ENCODE data around the gene IRX5. TPM values are rescaled to one million over a fixed set of nuclear protein-coding genes. Genes with fewer than 3 reads are reported as not detected.

IRX5 gene
- total RNA-seq, 1 experiment from 2014 or later: 21.8 TPM

DNA sequence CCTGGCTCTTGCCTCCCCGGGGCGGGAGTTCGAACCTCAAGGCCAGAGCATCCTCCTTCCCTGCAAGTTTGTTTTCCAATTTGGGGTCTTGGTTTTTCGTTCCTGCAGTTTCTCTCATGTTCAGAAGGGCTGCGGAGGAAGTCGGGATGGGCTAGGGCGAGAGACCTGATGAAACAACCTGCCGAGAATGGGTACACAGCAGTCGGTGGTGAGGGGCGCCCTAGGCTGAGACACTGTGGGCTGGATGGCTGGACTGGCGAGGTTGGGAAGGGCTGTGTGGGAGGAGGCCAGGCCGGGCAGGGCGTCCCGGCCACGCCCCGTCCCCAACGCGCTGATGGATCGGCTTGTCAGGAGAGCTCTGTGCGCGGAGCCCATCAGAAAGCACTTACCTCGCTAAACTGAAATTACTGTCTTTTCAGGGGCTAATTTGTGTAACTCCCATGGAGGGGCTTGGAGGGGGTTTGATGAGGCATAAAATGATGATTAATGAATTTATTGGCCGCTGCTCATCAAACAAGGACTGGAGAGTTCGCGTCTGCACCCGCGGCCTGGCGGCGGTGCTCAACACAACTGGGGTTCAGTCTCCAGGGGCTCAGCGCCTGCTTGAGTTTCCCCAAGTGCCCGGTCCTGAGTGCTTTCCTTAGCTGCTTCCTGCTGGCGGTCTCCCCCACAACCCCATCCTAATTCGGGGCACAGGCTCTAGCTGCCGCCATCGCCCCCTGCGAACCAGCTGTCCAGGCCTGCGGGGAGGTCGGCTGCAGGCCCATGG, 9.0 kb downstream of the IRX5 start:
- in situ Hi-C loops (cut with HindIII; ENCODE audit: low pct_unique_long_range_greater_than_20kb, low sequenced_read_pairs): no loop called here
- DNase-seq (ENCODE audit: low read depth): no peak

- no peak for DNase-seq (ENCODE audit: low read depth)
- in situ Hi-C loops (cut with HindIII; ENCODE audit: low pct_unique_long_range_greater_than_20kb, low sequenced_read_pairs): no loop called here
Observed at GRCh38 chr16:54940279-54940604, 9.6 kb downstream of the IRX5 start.

GRCh38 chr16:54942353-54942943, 11.8 kb downstream of the IRX5 start:
- no peak for DNase-seq (ENCODE audit: low read depth)
- in situ Hi-C loops (cut with HindIII; ENCODE audit: low pct_unique_long_range_greater_than_20kb, low sequenced_read_pairs): no loop called here

DNA sequence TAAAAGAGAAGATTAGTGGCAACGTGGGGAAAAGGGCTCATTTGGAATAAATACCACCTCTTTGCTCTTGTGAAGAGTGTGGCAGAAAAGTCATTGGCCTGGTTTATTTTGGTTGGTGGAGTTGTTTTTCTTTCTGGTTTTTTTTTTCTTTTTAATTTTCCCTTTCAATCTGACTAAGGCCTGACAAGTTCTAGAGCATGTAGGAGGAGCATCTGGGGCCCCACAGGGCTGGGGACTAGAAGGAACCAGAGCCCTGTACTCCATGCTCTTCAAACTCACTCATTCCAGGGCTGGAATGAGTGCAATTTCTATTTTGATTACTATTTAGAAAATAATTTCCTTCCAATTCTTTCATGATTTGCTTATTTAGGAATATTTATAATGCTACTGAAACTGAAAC, 13.3 kb downstream of the IRX5 start:
- in situ Hi-C loops (cut with HindIII; ENCODE audit: low pct_unique_long_range_greater_than_20kb, low sequenced_read_pairs): no loop called here
- DNase-seq (ENCODE audit: low read depth): no peak

- DNase-seq (ENCODE audit: low read depth): no peak
- in situ Hi-C loops (cut with HindIII; ENCODE audit: low pct_unique_long_range_greater_than_20kb, low sequenced_read_pairs): no loop called here
Observed at GRCh38 chr16:54945063-54945462, 14.4 kb downstream of the IRX5 start.

DNA sequence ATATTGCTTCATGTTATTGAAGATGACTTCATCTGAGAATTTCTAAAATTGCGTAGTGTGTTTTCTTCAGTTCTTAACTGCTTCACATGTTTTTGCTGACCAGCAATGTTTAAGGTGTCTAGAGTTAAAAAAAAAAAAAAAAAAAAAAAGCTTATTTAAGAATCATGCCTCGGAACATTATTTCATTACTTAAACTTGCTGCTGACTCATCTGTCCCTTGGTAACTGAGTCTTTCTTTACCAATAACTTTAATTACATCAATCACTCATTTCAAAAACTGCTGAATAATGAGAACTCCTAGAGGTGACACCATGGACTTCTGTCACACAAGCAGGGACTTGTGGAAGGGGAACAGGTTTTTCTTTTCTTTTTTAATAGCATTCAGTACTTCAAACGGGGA, 16.2 kb downstream of the IRX5 start:
- in situ Hi-C loops (cut with HindIII; ENCODE audit: low pct_unique_long_range_greater_than_20kb, low sequenced_read_pairs): no loop called here
- DNase-seq (ENCODE audit: low read depth): no peak

DNA sequence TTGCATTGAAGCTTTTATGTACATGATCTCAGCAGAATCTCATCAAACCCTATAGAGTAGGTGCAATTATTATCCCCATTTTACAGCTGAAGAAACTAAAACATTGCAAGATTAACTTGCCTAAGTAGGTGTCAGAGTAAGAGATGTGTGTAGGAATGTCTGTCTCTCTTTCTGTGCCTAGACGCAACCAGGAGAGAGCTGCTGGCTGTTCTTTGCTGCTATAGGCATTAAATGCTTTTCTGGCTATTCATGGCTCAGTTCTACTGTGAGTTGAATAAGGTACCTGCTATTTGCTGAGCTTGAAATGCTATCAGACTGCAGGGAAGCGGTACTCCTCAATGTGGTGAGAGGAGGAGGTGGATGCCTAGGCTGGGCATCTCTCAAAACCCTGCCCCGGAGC, 17.0 kb downstream of the IRX5 start:
- in situ Hi-C loops (cut with HindIII; ENCODE audit: low pct_unique_long_range_greater_than_20kb, low sequenced_read_pairs): no loop called here
- no peak for DNase-seq (ENCODE audit: low read depth)

- in situ Hi-C loops (cut with HindIII; ENCODE audit: low pct_unique_long_range_greater_than_20kb, low sequenced_read_pairs): no loop called here
- DNase-seq (ENCODE audit: low read depth): no peak
Observed at GRCh38 chr16:54952195-54952594, 21.5 kb downstream of the IRX5 start.

DNA sequence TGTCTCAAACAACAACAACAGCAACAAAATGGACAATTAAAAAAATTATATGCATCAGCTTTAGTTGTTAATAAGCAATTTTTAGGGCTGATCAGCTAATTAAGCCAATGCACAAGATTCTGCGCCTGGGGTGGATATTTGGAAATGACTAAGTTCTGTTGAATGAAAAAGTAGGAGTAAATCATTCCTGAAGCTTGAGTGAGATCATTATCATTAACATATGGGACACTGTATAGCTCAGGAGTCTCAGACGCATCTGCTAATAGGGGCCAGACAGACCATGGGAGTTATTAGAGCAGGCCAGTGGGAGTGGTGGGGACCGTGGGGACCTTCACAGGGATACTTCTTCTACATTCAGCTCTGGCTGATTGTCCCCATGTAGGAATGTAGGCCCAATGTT, 22.8 kb downstream of the IRX5 start:
- in situ Hi-C loops (cut with HindIII; ENCODE audit: low pct_unique_long_range_greater_than_20kb, low sequenced_read_pairs): no loop called here
- no peak for DNase-seq (ENCODE audit: low read depth)

- DNase-seq (ENCODE audit: low read depth): no peak
- in situ Hi-C loops (cut with HindIII; ENCODE audit: low pct_unique_long_range_greater_than_20kb, low sequenced_read_pairs): no loop called here
Observed at GRCh38 chr16:54954220-54954619, 23.6 kb downstream of the IRX5 start.

DNA sequence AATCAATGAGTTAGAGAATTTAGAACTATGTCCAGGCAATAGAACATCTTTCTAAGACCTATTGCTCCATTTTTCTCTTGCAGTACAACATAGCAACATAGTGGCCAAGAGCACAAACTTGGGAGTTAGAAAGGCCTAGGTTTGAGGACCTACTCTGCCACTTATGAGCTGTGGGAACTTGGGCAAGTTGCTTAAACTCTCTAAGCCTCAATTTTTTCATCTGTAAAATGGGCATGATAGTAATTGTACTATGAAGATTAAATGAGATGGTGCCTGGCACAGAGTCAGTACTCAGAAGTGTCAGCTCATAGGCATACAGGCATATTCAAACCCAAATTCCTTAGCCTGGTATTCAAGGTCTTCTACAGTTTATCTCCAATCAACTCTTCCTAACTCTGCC, 25.1 kb downstream of the IRX5 start:
- no peak for DNase-seq (ENCODE audit: low read depth)
- in situ Hi-C loops (cut with HindIII; ENCODE audit: low pct_unique_long_range_greater_than_20kb, low sequenced_read_pairs): no loop called here

- DNase-seq (ENCODE audit: low read depth): no peak
- in situ Hi-C loops (cut with HindIII; ENCODE audit: low pct_unique_long_range_greater_than_20kb, low sequenced_read_pairs): no loop called here
Observed at GRCh38 chr16:54957403-54958166, 26.9 kb downstream of the IRX5 start.

GRCh38 chr16:54962045-54962444, 31.4 kb downstream of the IRX5 start:
- no peak for DNase-seq (ENCODE audit: low read depth)
- in situ Hi-C loops (cut with HindIII; ENCODE audit: low pct_unique_long_range_greater_than_20kb, low sequenced_read_pairs): no loop called here

DNA sequence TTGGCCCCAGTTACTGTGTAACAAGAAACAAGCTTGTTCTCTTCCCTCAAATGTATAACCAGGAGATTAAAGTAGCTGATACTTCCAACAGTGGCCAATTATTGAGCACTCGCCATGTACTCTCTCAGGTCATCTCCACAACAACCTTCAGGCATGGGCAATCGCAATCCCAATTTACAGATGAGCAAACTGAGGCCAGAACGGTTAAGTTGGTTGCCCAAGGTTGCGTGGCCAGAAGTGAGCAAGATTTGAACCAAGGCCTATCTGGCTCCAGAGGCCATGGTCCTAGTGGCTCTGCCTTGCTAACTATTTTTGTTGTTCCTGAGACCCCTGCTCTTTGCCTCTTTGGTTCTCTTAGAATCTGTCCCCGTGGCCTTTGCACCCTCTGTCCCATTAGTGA, 33.6 kb downstream of the IRX5 start:
- in situ Hi-C loops (cut with HindIII; ENCODE audit: low pct_unique_long_range_greater_than_20kb, low sequenced_read_pairs): no loop called here
- no peak for DNase-seq (ENCODE audit: low read depth)

DNA sequence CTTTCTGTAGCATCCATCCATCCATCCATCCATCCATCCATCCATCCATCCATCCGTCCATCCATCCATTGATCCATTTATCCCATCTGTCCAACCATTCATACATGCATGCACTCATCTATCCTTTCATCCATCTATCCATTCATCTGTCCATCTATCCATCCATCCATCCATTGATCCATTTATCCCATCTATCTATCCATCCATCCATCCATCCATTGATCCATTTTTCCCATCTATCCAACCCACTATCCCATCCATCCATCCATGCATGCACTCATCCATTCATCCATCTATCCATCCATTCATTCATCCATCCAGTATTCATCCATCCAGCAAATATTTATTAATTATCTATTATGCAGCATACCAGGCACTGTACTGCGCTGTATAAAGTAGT, 34.8 kb downstream of the IRX5 start:
- no peak for DNase-seq (ENCODE audit: low read depth)
- in situ Hi-C loops (cut with HindIII; ENCODE audit: low pct_unique_long_range_greater_than_20kb, low sequenced_read_pairs): no loop called here

DNA sequence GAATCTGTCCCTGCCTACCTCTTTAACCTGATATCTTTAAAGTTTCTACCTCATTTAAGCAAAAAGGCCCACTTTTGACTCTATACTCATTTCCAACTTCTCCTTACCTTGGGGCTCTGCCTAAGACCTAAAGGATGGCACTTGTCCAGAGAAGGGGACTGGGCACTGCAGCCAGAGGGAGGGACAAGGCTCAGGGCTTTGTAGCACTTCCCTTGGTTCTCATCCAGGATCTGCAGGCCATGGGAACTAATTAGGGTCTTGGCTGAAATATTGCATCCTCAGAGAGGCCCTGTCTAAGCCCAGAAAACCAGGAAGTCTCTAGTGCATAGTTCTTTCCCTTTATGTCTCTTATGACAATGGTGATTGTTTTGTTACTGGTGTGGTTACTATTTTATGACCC, 37.3 kb downstream of the IRX5 start:
- DNase-seq (ENCODE audit: low read depth): no peak
- in situ Hi-C loops (cut with HindIII; ENCODE audit: low pct_unique_long_range_greater_than_20kb, low sequenced_read_pairs): no loop called here

DNA sequence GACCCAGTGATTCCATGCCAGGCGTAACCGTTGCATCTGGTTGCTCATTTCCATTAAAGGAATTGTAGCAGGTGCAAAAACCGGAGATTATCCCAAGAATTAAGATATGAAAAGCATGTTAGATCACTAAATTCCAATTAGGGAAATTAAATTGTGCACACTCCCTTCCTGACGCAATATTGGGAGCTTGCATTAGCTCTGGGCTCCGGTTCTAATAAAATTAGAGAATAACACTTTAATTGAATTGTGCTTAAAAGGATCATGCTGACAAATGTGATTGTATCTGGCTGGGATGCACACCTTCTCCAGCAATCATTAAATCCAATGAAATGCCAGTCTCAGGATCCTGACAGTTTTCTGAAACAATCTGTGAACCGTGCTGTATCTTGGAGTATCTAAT, 38.1 kb downstream of the IRX5 start:
- in situ Hi-C loops (cut with HindIII; ENCODE audit: low pct_unique_long_range_greater_than_20kb, low sequenced_read_pairs): no loop called here
- no peak for DNase-seq (ENCODE audit: low read depth)

GRCh38 chr16:54970016-54970415, 39.4 kb downstream of the IRX5 start:
- in situ Hi-C loops (cut with HindIII; ENCODE audit: low pct_unique_long_range_greater_than_20kb, low sequenced_read_pairs): no loop called here

DNA sequence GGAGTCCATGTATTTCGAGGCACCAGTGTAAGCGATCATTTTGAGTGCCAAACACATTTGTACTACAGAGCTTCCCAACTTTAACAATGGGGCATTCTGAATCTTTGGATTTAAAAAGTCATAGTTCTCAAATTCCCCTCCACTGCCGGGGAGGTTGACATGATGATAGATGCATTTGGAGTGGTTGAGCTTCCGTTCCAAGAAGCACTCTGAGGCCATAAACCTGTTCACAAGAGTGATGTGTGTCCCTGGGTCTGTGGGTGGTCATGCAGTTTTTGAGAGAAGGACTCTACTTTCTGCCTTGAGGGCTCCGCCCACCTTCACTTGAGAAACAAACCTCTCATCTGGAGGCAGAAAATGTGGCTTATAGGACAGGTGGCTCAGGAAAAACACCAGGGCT, 43.7 kb downstream of the IRX5 start:
- DNase-seq (ENCODE audit: low read depth): no peak
- in situ Hi-C loops (cut with HindIII; ENCODE audit: low pct_unique_long_range_greater_than_20kb, low sequenced_read_pairs): no loop called here

More at GRCh38 chr16:54970016-54970415, 39.4 kb downstream of the IRX5 start:
- DNase-seq (ENCODE audit: low read depth): no peak
